Esophagus squamous epithelium (tissue), 4 donors: ENCODE results near the gene HPD.
"Not testable (repeated sequence)": the region's sequence is repeated elsewhere in the genome, so short reads cannot be mapped to it uniquely, and the experiment has no call there.

Experiments
- CTCF ChIP-seq, 6 experiments: fragments of 450-650 bp in 4 of 6; fragments of 200-600 bp in 2 of 6; sonication (generic) in 2 of 6; IDR thresholded peaks; one replicate each; pipeline ENCODE4 v1.5.1; 2016 to 2019; ENCODE audit warnings: antibody characterized with exemption in 6 of 6, mild to moderate bottlenecking in 4 of 6, moderate library complexity in 4 of 6
- POLR2A ChIP-seq, 4 donors: fragments of 450-650 bp; IDR thresholded peaks; one replicate each; pipeline ENCODE4 v1.6.1; 2017; ENCODE audit warnings: antibody characterized with exemption in 4 of 4, mild to moderate bottlenecking in 4 of 4, moderate library complexity in 3 of 4

GRCh38 chr12:121860699-121861098 lies 2.0 kb upstream of the HPD start:
- not testable (repeated sequence) for TF ChIP-seq POLR2A, CTCF (IDR thresholded peaks at IDR 0.05)
